CD14-positive monocyte (primary cell): Measurements from ENCODE around the gene TSPAN31. TPM values are rescaled to one million over a fixed set of nuclear protein-coding genes. Genes with fewer than 3 reads are reported as not detected.
A peak's percentile ranks its signal among the peaks of the same experiment; 100 is the strongest.

Experiments used
- DNase-seq, 3 donors: peaks; one replicate each; pipeline ENCODE4 v3.0.0-alpha.2; 2011 to 2022
- H2AFZ ChIP-seq: 2 replicates; pipeline ENCODE4 v1.6.0; 2012; ENCODE audit warnings: mild to moderate bottlenecking, low read depth, low read length, inconsistent platforms; ENCODE audit not compliant: insufficient read depth, poor library complexity, severe bottlenecking
- H3K27ac ChIP-seq, 2 donors: 1 replicate in 1 of 2; 2 replicates in 1 of 2; pipeline ENCODE4 v1.5.1; 2012 to 2013; ENCODE audit warnings: low read length in 2 of 2, control low read depth in 1 of 2, inconsistent platforms in 1 of 2, low read depth in 1 of 2, mild to moderate bottlenecking in 1 of 2
- H3K27me3 ChIP-seq, 2 donors: one replicate each; pipeline versions ENCODE4 v1.6.0 to v1.6.1; 2011 to 2013; ENCODE audit warnings: low read length in 2 of 2; ENCODE audit not compliant: control insufficient read depth in 2 of 2, insufficient read depth in 2 of 2
- H3K36me3 ChIP-seq, 2 donors: replicated peaks in 1 of 2; 1 replicate in 1 of 2; 2 replicates in 1 of 2; pipeline versions ENCODE4 v1.5.1 to v1.6.1; 2012 to 2013; ENCODE audit warnings: low read length in 2 of 2, control low read depth in 1 of 2, inconsistent platforms in 1 of 2, mild to moderate bottlenecking in 1 of 2; ENCODE audit not compliant: insufficient read depth in 2 of 2, control insufficient read depth in 1 of 2
- H3K4me1 ChIP-seq, 2 donors: 1 replicate in 1 of 2; 2 replicates in 1 of 2; pipeline versions ENCODE4 v1.5.1 to v1.6.1; 2012 to 2013; ENCODE audit warnings: low read length in 2 of 2, control low read depth in 1 of 2, inconsistent platforms in 1 of 2, mild to moderate bottlenecking in 1 of 2, moderate library complexity in 1 of 2; ENCODE audit not compliant: insufficient read depth in 2 of 2, control insufficient read depth in 1 of 2
- H3K4me2 ChIP-seq: replicated peaks from 2 replicates; pipeline ENCODE3; 2012; ENCODE audit warnings: low read length, moderate library complexity, mild to moderate bottlenecking; ENCODE audit not compliant: poor library complexity, severe bottlenecking; ENCODE audit errors: extremely low read depth
- H3K4me3 ChIP-seq, 3 experiments: fragments of 200-600 bp in 1 of 3; sonication (generic) in 1 of 3; replicated peaks in 1 of 3; 1 replicate in 2 of 3; 2 replicates in 1 of 3; pipeline ENCODE4 v1.5.1; 2011 to 2013; ENCODE audit warnings: low read length in 3 of 3, mild to moderate bottlenecking in 3 of 3, control low read depth in 2 of 3, low read depth in 2 of 3, inconsistent platforms in 1 of 3, moderate library complexity in 1 of 3
- H3K79me2 ChIP-seq: 2 replicates; pipeline ENCODE4 v1.6.0; 2012; ENCODE audit warnings: mild to moderate bottlenecking, control low read depth, inconsistent platforms, low read length, moderate library complexity; ENCODE audit not compliant: insufficient read depth
- H3K9ac ChIP-seq: 2 replicates; pipeline ENCODE4 v1.6.0; 2017; ENCODE audit warnings: low read length, mild to moderate bottlenecking; ENCODE audit not compliant: insufficient read depth, poor library complexity, severe bottlenecking
- H3K9me3 ChIP-seq, 2 donors: replicated peaks in 1 of 2; 1 replicate in 1 of 2; 2 replicates in 1 of 2; pipeline versions ENCODE4 v1.5.1 to v1.6.1; 2012 to 2013; ENCODE audit warnings: low read length in 2 of 2, control low read depth in 1 of 2; ENCODE audit not compliant: control insufficient read depth in 1 of 2, insufficient read depth in 1 of 2
- H4K20me1 ChIP-seq: 2 replicates; pipeline ENCODE4 v1.6.0; 2012; ENCODE audit warnings: mild to moderate bottlenecking, low read length, control low read depth, moderate library complexity; ENCODE audit not compliant: insufficient read depth
- H3K27ac Mint-ChIP-seq, 7 donors: one replicate each; pipeline ENCODE4 v1.8.0; 2020; ENCODE audit warnings: mild to moderate bottlenecking in 7 of 7, mixed read lengths in 7 of 7, moderate library complexity in 6 of 7, inconsistent platforms in 2 of 7
- H3K27me3 Mint-ChIP-seq, 3 donors: one replicate each; pipeline ENCODE4 v1.8.0; 2021 to 2022; ENCODE audit warnings: low read depth in 3 of 3, mild to moderate bottlenecking in 3 of 3, mixed read lengths in 3 of 3, moderate library complexity in 3 of 3, inconsistent platforms in 1 of 3
- H3K36me3 Mint-ChIP-seq, 2 donors: one replicate each; pipeline ENCODE4 v1.8.0; 2020; ENCODE audit warnings: mixed read lengths in 2 of 2, inconsistent platforms in 1 of 2, mild to moderate bottlenecking in 1 of 2
- H3K4me1 Mint-ChIP-seq: one replicate; pipeline ENCODE4 v1.8.0; 2020; ENCODE audit warnings: mild to moderate bottlenecking, mixed read lengths
- H3K4me3 Mint-ChIP-seq, 2 donors: one replicate each; pipeline ENCODE4 v1.8.0; 2020; ENCODE audit warnings: mild to moderate bottlenecking in 2 of 2, mixed read lengths in 2 of 2, moderate library complexity in 1 of 2
- H3K9me3 Mint-ChIP-seq, 7 donors: one replicate each; pipeline ENCODE4 v1.8.0; 2020 to 2022; ENCODE audit warnings: mixed read lengths in 7 of 7, mild to moderate bottlenecking in 6 of 7, moderate library complexity in 6 of 7, inconsistent platforms in 2 of 7
- WGBS: methylation state at CpG from one replicate; pipeline ENCODE4 v1.1.5; 2013; ENCODE audit warnings: missing lambda C conversion rate; ENCODE audit not compliant: insufficient coverage; 5-methylcytosine and 5-hydroxymethylcytosine counted together
- intact Hi-C, 2 donors: fragments of 100-400 bp; cut with micrococcal nuclease; formaldehyde crosslinking; loops; one replicate each; pipeline versions ENCODE4 v1.15.0 to v1.15.1; 2023
- polyA plus RNA-seq, 3 donors: library from polyadenylated mRNA; depleted of rRNA in 1 of 3; unstranded in 2 of 3; stranded (reverse) in 1 of 3; fragments of 300-500 nt in 2 of 3; fragments of >200 nt in 1 of 3; fragmentation: Illumina TruSeq in 2 of 3; gene quantifications; 1 replicate in 2 of 3; 2 replicates in 1 of 3; pipeline ENCODE4 v1.2.3, GENCODE V29; 2012 to 2021
- TF ChIP-seq, protein P1 (sequence below): fragments of 200-600 bp; IDR thresholded peaks from one replicate; pipeline ENCODE4 v1.8.0; 2022; ENCODE audit warnings: antibody characterized with exemption, mild to moderate bottlenecking

TSPAN31 gene
- polyA plus RNA-seq, 3 donors = 20.6 to 48.1 (median 43.0) TPM

DNA sequence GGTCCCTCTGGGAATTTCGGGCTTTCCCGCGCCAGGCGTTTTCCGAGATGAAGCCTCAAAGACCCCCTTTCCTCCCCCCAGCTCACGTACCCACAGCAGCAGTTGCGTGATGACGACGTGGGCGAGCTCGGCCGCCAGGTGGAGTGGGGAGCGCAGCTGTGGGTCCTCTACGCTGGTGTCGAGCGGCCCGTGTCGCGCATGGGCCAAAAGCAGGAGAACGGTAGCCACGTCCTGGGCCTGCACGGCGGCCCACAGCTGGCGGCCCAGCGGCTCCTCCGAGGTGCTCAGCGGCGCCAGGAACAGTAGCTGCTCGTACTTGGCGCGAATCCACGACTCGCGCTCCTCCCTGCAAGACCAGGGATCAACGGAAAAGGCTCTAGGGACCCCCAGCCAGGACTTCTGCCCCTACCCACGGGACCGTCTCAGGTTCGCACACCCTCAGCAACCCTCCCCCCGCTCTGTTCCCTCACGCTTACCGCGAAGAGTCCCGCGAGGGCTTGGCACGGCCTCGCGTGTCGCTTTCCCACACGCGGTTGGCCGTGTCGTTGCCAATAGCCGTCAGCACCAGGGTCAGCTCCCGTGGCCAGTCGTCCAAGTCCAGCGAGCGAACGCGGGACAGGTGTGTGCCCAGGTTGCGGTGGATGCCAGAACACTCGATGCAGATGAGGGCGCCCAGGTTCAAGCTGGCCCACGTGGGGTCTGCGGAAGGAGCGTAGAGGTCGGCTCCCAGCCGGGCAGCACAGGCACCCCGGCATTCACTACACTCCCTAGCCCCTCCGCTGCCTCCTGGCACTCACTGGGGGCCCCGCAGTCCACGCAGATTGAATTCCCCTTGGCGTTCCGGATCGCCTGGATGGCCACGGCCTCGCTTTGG, 17.7 kb upstream of the TSPAN31 start:
- Mint-ChIP-seq H3K9me3 (peaks cover 0 to 15% (median 12%) of the 10 kb centered on the region in 7 donors), H3K4me1 (peaks cover 3% of the 10 kb centered on the region), H3K36me3 (peaks cover 40 to 57% of the 10 kb centered on the region in 2 donors), H3K27ac (no peak overlapping the region), H3K27me3 (peaks cover 0 to 2% (median 1%) of the 10 kb centered on the region in 3 donors), H3K4me3 (no peak overlapping the region)
- Histone ChIP-seq H3K9ac (no peak overlapping the region), H3K27ac (no peak overlapping the region), H3K4me1 (no peaks in the 10 kb centered on the region), H4K20me1 (peaks cover 3% of the 10 kb centered on the region), H3K4me2 (no peak overlapping the region), H3K36me3 (peaks cover 47 to 55% of the 10 kb centered on the region in 2 donors), H2AFZ (no peak overlapping the region), H3K4me3 (no peak overlapping the region), H3K27me3 (no peaks in the 10 kb centered on the region), H3K9me3 (peaks cover 0 to 14% of the 10 kb centered on the region in 2 donors), H3K79me2 (no peaks in the 10 kb centered on the region)
- intact Hi-C loops = no loop called here
- TF ChIP-seq, protein P1, sequence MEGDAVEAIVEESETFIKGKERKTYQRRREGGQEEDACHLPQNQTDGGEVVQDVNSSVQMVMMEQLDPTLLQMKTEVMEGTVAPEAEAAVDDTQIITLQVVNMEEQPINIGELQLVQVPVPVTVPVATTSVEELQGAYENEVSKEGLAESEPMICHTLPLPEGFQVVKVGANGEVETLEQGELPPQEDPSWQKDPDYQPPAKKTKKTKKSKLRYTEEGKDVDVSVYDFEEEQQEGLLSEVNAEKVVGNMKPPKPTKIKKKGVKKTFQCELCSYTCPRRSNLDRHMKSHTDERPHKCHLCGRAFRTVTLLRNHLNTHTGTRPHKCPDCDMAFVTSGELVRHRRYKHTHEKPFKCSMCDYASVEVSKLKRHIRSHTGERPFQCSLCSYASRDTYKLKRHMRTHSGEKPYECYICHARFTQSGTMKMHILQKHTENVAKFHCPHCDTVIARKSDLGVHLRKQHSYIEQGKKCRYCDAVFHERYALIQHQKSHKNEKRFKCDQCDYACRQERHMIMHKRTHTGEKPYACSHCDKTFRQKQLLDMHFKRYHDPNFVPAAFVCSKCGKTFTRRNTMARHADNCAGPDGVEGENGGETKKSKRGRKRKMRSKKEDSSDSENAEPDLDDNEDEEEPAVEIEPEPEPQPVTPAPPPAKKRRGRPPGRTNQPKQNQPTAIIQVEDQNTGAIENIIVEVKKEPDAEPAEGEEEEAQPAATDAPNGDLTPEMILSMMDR = no peak
- 97% methylated on average over 75 of the region's 76 CpGs for WGBS
- DNase-seq = no peak

DNA sequence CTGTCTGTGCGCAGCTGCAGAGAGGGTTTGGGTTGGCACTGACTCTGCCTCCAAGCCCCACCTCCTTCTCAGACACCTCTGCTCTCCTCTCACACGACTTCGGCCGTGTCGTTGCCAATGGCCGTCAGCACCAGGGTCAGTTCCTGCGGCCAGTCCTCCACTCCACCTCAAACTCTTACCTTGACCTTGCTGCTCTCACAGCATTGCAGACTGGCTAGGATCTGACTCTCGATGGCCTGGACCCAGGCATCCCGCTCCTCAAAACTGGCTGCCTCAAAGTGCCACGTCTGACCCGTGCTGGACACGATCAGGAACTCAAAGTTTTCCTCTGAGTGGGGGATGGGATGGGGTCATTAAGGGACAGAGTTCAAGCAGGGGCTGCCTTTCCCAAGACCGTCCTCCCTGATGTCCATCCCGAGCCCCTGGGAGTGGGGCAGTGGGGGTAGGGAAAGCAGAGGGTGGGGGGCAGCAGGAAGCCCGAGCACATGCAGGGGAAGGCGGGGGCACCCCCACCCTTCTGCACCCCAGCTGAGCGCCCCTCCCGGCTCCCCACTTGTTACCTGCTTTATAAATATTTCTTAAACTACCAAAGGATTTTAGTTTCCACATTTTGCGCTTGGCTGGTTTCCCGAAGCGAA, 17.0 kb upstream of the TSPAN31 start:
- peaks cover 3% of the 10 kb centered on the region for H3K4me1 Mint-ChIP-seq
- H3K27me3 Mint-ChIP-seq = peaks cover 0 to 2% (median 1%) of the 10 kb centered on the region in 3 donors
- Histone ChIP-seq H3K4me1 (no peaks in the 10 kb centered on the region), H3K27me3 (no peaks in the 10 kb centered on the region), H3K9me3 (peaks cover 0 to 14% of the 10 kb centered on the region in 2 donors), H3K4me2 (no peak overlapping the region), H3K4me3 (no peak overlapping the region), H3K9ac (no peak overlapping the region), H3K79me2 (no peaks in the 10 kb centered on the region), H2AFZ (no peak overlapping the region), H3K36me3 (peaks cover 54 to 62% of the 10 kb centered on the region in 2 donors), H4K20me1 (no peaks in the 10 kb centered on the region), H3K27ac (no peak overlapping the region)
- peaks cover 48 to 63% of the 10 kb centered on the region in 2 donors for H3K36me3 Mint-ChIP-seq
- H3K9me3 Mint-ChIP-seq = peaks cover 0 to 15% (median 12%) of the 10 kb centered on the region in 7 donors
- no peak overlapping the region for H3K4me3 Mint-ChIP-seq
- intact Hi-C loops = no loop called here
- 97% methylated on average over 14 of the region's 21 CpGs for WGBS
- TF ChIP-seq, protein P1 = no peak
- DNase-seq = no peak
- peak overlapping the region in 3 of 7 donors; percentile 2 to 73 (median 3) for H3K27ac Mint-ChIP-seq
